Lower lobe of right lung (tissue), 2 donors: ENCODE data around the gene CC2D2A. TPM values are rescaled to one million over a fixed set of nuclear protein-coding genes. Genes with fewer than 3 reads are reported as not detected.

Source experiments
- ATAC-seq, 2 donors: fragments of 200-7000 bp; cut with Tn5 transposase; one replicate each; pipeline ENCODE4 v1.9.1; 2020 to 2022; ENCODE audit warnings: mild to moderate bottlenecking in 2 of 2, moderate library complexity in 2 of 2
- DNase-seq: peaks from one replicate; pipeline ENCODE4 v3.0.0-alpha.2; 2020
- H3K27ac ChIP-seq: fragments of 200-600 bp; one replicate; pipeline ENCODE4 v1.8.0; 2022
- H3K27me3 ChIP-seq: fragments of 200-600 bp; one replicate; pipeline ENCODE4 v1.8.0; 2022; ENCODE audit warnings: low read depth
- H3K36me3 ChIP-seq: fragments of 200-600 bp; one replicate; pipeline ENCODE4 v1.8.0; 2022; ENCODE audit warnings: mild to moderate bottlenecking
- H3K4me1 ChIP-seq: fragments of 200-600 bp; one replicate; pipeline ENCODE4 v1.8.0; 2022
- H3K4me3 ChIP-seq: fragments of 200-600 bp; one replicate; pipeline ENCODE4 v1.8.0; 2022; ENCODE audit warnings: mild to moderate bottlenecking
- H3K9me3 ChIP-seq: fragments of 200-600 bp; one replicate; pipeline ENCODE4 v1.8.0; 2022
- intact Hi-C: fragments of 100-400 bp; cut with DNase I; formaldehyde crosslinking; loops from one replicate; pipeline ENCODE4 v1.11.0; 2022
- long read RNA-seq: library from polyadenylated mRNA; unstranded; transcript quantifications from one replicate; pipeline ENCODE4 v2.0.0, GENCODE V29; 2021
- total RNA-seq: library from RNA; stranded (reverse); fragmentation: NEBNext Ultra II Directional; extraction: Animal tissue kit (Norgen Biotek cat#: 25700); gene quantifications from one replicate; pipeline ENCODE4 v1.2.1, GENCODE V29; 2021
- TF ChIP-seq, protein P1 (sequence below): fragments of 200-600 bp; IDR thresholded peaks from one replicate; pipeline ENCODE4 v1.8.0; 2022; ENCODE audit warnings: antibody characterized with exemption, mild to moderate bottlenecking
- donor health status: DM: no; HTN: yes; CAD: no; lungs with severe emphysema.

Gene CC2D2A
- 21.2 TPM for total RNA-seq
- long read RNA-seq, partial matches to known transcripts, result 3 of 16 reads
- long read RNA-seq, other reads (novel, unspliced or antisense), result 9 of 16 reads

DNA sequence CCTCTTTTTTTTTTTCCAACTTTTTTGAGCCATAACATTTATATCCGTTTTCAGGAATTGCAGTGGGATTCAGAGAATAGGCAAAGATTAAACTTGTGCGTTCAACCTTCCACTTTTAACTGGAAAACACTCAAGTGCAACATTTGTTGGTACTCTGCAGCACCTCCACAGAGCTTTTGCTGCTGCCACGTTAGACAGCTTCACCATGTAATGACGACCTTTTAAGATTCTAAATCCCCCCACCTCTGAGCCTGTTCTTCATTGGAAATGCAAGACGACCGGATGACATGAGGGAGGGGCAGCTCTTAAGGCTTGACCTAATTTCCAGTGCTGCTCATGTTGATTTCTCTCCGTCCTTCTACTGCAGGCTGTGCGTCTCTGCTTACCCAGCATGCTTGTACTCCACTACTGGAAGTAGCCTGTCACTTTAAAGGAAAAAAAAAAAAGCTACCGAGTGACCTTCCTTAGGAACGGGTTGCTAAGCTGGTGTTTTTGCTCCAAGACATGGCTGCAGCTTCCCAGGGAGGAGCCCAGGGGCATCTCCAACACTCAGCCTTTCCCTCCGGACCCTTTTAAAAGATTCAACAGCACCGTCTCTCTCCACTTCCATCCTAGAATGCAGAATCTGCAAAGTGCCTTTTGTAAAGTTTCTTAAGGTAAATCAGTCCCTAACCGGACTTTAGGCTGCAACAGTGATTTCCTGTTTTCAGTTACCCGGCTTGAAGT lies at the start of gene CC2D2A:
Gene CC2D2A (plus strand): TSS at position 481 of the 726 bp plus-strand sequence. CDS start 6,051 bp downstream, outside the sequence.
- DNase-seq, result no peak
- intact Hi-C loops, result no loop called here
- TF ChIP-seq, protein P1, sequence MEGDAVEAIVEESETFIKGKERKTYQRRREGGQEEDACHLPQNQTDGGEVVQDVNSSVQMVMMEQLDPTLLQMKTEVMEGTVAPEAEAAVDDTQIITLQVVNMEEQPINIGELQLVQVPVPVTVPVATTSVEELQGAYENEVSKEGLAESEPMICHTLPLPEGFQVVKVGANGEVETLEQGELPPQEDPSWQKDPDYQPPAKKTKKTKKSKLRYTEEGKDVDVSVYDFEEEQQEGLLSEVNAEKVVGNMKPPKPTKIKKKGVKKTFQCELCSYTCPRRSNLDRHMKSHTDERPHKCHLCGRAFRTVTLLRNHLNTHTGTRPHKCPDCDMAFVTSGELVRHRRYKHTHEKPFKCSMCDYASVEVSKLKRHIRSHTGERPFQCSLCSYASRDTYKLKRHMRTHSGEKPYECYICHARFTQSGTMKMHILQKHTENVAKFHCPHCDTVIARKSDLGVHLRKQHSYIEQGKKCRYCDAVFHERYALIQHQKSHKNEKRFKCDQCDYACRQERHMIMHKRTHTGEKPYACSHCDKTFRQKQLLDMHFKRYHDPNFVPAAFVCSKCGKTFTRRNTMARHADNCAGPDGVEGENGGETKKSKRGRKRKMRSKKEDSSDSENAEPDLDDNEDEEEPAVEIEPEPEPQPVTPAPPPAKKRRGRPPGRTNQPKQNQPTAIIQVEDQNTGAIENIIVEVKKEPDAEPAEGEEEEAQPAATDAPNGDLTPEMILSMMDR, result no peak
- H3K4me1 ChIP-seq, result peaks cover 6% of the 10 kb centered on the region
- no peaks in the 10 kb centered on the region for H3K9me3 ChIP-seq
- peak within 1 kb of the TSS; percentile 39 for H3K27ac ChIP-seq
- peak within 1 kb of the TSS; percentile 60 for H3K4me3 ChIP-seq
- no peaks in the 10 kb centered on the region for H3K27me3 ChIP-seq
- peak; percentile 92 to 94 for ATAC-seq
- no peaks in the 10 kb centered on the region for H3K36me3 ChIP-seq

DNA sequence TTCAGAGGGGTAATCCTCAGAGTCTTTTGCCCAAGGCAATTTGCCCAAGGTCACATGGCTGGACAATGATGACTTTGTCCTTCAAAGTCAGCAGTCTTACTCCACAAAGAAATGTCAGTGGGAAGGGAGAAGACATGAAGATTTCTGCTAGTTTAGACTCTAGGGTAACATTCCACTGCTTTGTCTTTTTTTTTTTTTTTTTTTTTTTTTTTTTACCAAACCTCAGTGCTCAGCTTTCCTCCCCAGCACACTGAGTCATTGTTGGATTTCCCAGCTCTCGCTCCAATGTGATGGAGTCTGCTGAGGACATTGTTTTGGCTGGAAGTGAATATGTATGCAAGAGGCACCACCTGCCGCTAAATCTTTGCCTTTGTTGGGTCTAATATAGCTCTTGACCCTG lies 49.0 kb upstream of the CC2D2A start:
- DNase-seq, result no peak
- Histone ChIP-seq H3K4me1 (peaks cover 15% of the 10 kb centered on the region), H3K27ac (no peak overlapping the region), H3K4me3 (no peak overlapping the region), H3K27me3 (no peaks in the 10 kb centered on the region), H3K36me3 (no peaks in the 10 kb centered on the region), H3K9me3 (no peaks in the 10 kb centered on the region)
- ATAC-seq, result no peak
- TF ChIP-seq, protein P1, result no peak
- intact Hi-C loops, result no loop called here

DNA sequence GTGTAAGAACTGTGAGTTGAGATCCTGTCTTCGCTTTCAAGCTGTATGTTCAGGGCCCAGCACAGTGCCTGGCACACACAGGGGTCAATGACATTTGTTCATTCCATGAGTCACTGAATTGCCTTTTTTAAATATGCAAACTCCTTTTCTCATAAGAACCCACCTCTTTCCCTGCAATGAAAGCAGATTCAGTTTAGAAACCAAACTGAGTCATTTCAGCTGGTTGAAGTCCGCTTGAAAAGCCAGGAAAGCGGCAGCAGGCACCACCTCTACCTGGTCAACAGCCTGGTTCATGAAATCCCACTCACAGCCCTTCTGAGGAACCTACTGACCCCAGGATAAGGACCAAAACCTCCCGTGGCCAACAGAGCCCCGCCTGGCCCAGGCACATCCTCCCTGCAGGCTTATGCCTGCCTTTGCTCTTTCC lies 46.4 kb upstream of the CC2D2A start:
- DNase-seq, result no peak
- Histone ChIP-seq H3K4me1 (peaks cover 4% of the 10 kb centered on the region), H3K27ac (no peak overlapping the region), H3K9me3 (no peaks in the 10 kb centered on the region), H3K36me3 (no peaks in the 10 kb centered on the region), H3K4me3 (no peak overlapping the region), H3K27me3 (no peaks in the 10 kb centered on the region)
- intact Hi-C loops, result no loop called here
- no peak for ATAC-seq
- TF ChIP-seq, protein P1, result no peak

DNA sequence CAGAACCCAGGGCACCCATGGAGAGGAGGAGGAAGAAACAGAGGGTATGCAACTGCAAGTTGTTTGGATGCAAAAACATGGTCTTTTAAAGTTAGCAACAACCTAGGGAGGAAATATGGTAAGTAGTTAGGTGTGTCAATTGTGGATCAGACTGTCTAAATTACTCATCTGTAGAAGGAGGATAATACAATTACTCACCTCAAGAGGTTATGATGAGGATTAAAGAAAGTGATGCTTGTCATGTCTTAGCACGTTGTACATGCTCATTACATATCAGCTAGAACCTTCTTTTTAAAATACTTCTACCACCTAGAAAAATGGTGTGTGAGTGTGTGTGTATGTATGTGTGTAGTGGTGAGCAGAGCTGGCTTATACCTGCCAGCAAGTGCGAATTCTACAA lies 44.2 kb upstream of the CC2D2A start:
- H3K4me1 ChIP-seq, result peaks cover 4% of the 10 kb centered on the region
- intact Hi-C loops, result no loop called here
- no peak for DNase-seq

DNA sequence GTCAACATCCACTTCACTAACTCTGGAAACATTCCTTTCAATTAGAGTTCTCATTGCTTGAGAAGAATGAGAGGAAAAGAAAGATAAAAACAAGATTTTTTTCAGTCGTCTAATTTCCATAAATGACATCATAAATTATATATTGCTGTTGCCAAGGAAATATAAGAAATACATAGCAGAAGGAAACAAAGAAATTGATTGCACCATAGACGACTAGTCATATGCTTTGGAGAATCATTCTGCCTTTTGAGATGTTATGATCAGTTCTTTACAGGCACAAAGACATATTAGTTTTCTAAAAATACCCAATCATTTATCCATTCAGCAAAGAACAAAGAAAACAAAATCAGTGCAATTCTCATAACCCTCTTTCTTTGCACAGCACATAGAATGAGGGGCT lies 42.5 kb upstream of the CC2D2A start:
- Histone ChIP-seq H3K27ac (peak overlapping the region; percentile 26), H3K4me1 (peaks cover 4% of the 10 kb centered on the region), H3K27me3 (no peaks in the 10 kb centered on the region), H3K4me3 (no peak overlapping the region), H3K9me3 (no peaks in the 10 kb centered on the region), H3K36me3 (no peaks in the 10 kb centered on the region)
- DNase-seq, result no peak
- intact Hi-C loops, result no loop called here
- TF ChIP-seq, protein P1, result no peak
- no peak for ATAC-seq

More for the DNA sequence above, 44.2 kb upstream of the CC2D2A start:
- Histone ChIP-seq H3K27ac (no peak overlapping the region), H3K9me3 (no peaks in the 10 kb centered on the region), H3K36me3 (no peaks in the 10 kb centered on the region), H3K27me3 (no peaks in the 10 kb centered on the region), H3K4me3 (no peak overlapping the region)
- no peak for ATAC-seq
- TF ChIP-seq, protein P1, result no peak
